ENCODE results near the gene HCN2.

- TF ChIP-seq, protein P1, sequence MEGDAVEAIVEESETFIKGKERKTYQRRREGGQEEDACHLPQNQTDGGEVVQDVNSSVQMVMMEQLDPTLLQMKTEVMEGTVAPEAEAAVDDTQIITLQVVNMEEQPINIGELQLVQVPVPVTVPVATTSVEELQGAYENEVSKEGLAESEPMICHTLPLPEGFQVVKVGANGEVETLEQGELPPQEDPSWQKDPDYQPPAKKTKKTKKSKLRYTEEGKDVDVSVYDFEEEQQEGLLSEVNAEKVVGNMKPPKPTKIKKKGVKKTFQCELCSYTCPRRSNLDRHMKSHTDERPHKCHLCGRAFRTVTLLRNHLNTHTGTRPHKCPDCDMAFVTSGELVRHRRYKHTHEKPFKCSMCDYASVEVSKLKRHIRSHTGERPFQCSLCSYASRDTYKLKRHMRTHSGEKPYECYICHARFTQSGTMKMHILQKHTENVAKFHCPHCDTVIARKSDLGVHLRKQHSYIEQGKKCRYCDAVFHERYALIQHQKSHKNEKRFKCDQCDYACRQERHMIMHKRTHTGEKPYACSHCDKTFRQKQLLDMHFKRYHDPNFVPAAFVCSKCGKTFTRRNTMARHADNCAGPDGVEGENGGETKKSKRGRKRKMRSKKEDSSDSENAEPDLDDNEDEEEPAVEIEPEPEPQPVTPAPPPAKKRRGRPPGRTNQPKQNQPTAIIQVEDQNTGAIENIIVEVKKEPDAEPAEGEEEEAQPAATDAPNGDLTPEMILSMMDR (IDR thresholded peaks at IDR 0.05): no peak
- no peak for TF ChIP-seq POLR2A (IDR thresholded peaks at IDR 0.05)
Measured at GRCh38 chr19:657611-658010, 67.9 kb downstream of the HCN2 start.
